GM12878 (cell line): Measurements from ENCODE around the gene SYT14. TPM values are rescaled to one million over a fixed set of nuclear protein-coding genes. Genes with fewer than 3 reads are reported as not detected.

Source experiments
- ATAC-seq: fragments of 200-7000 bp; cut with Tn5 transposase; 3 replicates; pipeline ENCODE4 v1.9.1; 2020; ENCODE audit warnings: mild to moderate bottlenecking, moderate library complexity
- BruUV-seq: library from RNA; stranded (reverse); fragments of 400-500 nt; replicated peaks from 2 replicates; lab custom pipeline; 2021; lab: Mats Ljungman, UMichigan
- CTCF ChIA-PET: fragments of 300-600 bp; sonication (Branson Sonifier 250); formaldehyde crosslinking; extraction: SDS; loops from one replicate; lab custom pipeline; 2021; ENCODE audit warnings: inconsistent platforms; lab: Yijun Ruan, JAX
- POLR2A ChIA-PET: fragments of 350-600 bp; formaldehyde crosslinking; extraction: SDS; loops from one replicate; lab custom pipeline; 2021; ENCODE audit warnings: inconsistent platforms; lab: Charles Lee
- RAD21 ChIA-PET: fragments of 300-600 bp; sonication (Branson Sonifier 250); formaldehyde crosslinking; loops from one replicate; lab custom pipeline; 2023; ENCODE audit warnings: antibody characterized with exemption; ENCODE audit not compliant: unreplicated experiment; lab: Charles Lee
- SMC1A ChIA-PET: fragments of 300-600 bp; sonication (Branson Sonifier 250); formaldehyde crosslinking; loops from one replicate; lab custom pipeline; 2023; ENCODE audit not compliant: unreplicated experiment, uncharacterized antibody; lab: Charles Lee
- DNase-seq: peaks from one replicate; pipeline ENCODE4 v3.0.0-alpha.2; 2011; ENCODE audit warnings: low read depth, low spot score
- FAIRE-seq: peaks from 3 replicates; lab custom pipeline; 2011; peaks lifted over from hg19 to GRCh38; lab: Jason Lieb, UNC
- H2AFZ ChIP-seq: 2 replicates; pipeline ENCODE4 v1.6.0; 2011; ENCODE audit warnings: low read depth, low read length, control low read depth; ENCODE audit not compliant: control insufficient read depth
- H3K27ac ChIP-seq: 2 replicates; pipeline ENCODE4 v1.5.1; 2011; ENCODE audit warnings: control low read depth; ENCODE audit not compliant: control insufficient read depth, insufficient read depth
- H3K27me3 ChIP-seq, 2 experiments: replicated peaks in 1 of 2; 2 replicates each; pipeline versions ENCODE4 v1.6.0 to v1.6.1; 2011; ENCODE audit warnings: low read length in 1 of 2; ENCODE audit not compliant: control insufficient read depth in 2 of 2, insufficient read depth in 2 of 2
- H3K36me3 ChIP-seq, 2 experiments: 2 replicates each; pipeline ENCODE4 v1.5.1; 2011; ENCODE audit warnings: low read length in 1 of 2; ENCODE audit not compliant: control insufficient read depth in 2 of 2, insufficient read depth in 2 of 2
- H3K4me1 ChIP-seq: 2 replicates; pipeline ENCODE4 v1.6.1; 2011; ENCODE audit warnings: mild to moderate bottlenecking, low read length, moderate library complexity, mixed read lengths; ENCODE audit not compliant: control insufficient read depth, insufficient read depth
- H3K4me2 ChIP-seq: 2 replicates; pipeline ENCODE4 v1.6.0; 2011; ENCODE audit warnings: control low read depth; ENCODE audit not compliant: control insufficient read depth, insufficient read depth
- H3K4me3 ChIP-seq: fragments of 200-600 bp; sonication (generic); 2 replicates; pipeline ENCODE4 v1.5.1; 2016
- H3K79me2 ChIP-seq: 2 replicates; pipeline ENCODE4 v1.6.0; 2011; ENCODE audit warnings: low read length; ENCODE audit not compliant: control insufficient read depth, insufficient read depth
- H3K9ac ChIP-seq: 2 replicates; pipeline ENCODE4 v1.8.0; 2011; ENCODE audit warnings: low read length, control low read depth, mixed read lengths; ENCODE audit not compliant: control insufficient read depth, insufficient read depth
- H3K9me3 ChIP-seq: replicated peaks from 3 replicates; pipeline ENCODE4 v1.5.1; 2011; ENCODE audit warnings: mild to moderate bottlenecking, low read length; ENCODE audit not compliant: control insufficient read depth, insufficient read depth
- H4K20me1 ChIP-seq: 2 replicates; pipeline ENCODE4 v1.6.0; 2011; ENCODE audit not compliant: control insufficient read depth, insufficient read depth
- BRCA1 ChIP-seq: IDR thresholded peaks from 2 replicates; pipeline ENCODE4 v1.6.1; 2011; ENCODE audit warnings: low read depth, low read length, improper control_type of control experiment
- ELK1 ChIP-seq: IDR thresholded peaks from 2 replicates; pipeline ENCODE4 v1.6.1; 2012; ENCODE audit warnings: low read depth, low read length, improper control_type of control experiment
- KDM1A ChIP-seq: fragments of 200-600 bp; sonication (generic); IDR thresholded peaks from 2 replicates; pipeline ENCODE4 v1.6.1; 2016; ENCODE audit warnings: borderline replicate concordance
- NBN ChIP-seq: fragments of 450-650 bp; IDR thresholded peaks from 2 replicates; pipeline ENCODE4 v1.6.1; 2016
- POLR2A ChIP-seq: IDR thresholded peaks from 2 replicates; pipeline ENCODE4 v1.6.1; 2011; ENCODE audit warnings: low read depth, mild to moderate bottlenecking, low read length
- POU2F2 ChIP-seq: IDR thresholded peaks from 3 replicates; pipeline ENCODE4 v1.6.1; 2011; ENCODE audit warnings: low read depth, mild to moderate bottlenecking, low read length, borderline replicate concordance
- SRF ChIP-seq, 2 experiments: IDR thresholded peaks; 2 replicates each; pipeline ENCODE4 v1.6.1; 2011; ENCODE audit warnings: low read depth in 2 of 2, low read length in 2 of 2, mild to moderate bottlenecking in 1 of 2, moderate library complexity in 1 of 2
- USF1 ChIP-seq: IDR thresholded peaks from 2 replicates; pipeline ENCODE4 v1.6.1; 2011; ENCODE audit warnings: borderline replicate concordance, low read depth, mild to moderate bottlenecking, moderate library complexity, mixed read lengths, low read length; ENCODE audit not compliant: insufficient read depth; ENCODE audit errors: extremely low read length
- WRNIP1 ChIP-seq: IDR thresholded peaks from 2 replicates; pipeline ENCODE4 v1.6.1; 2011; ENCODE audit warnings: low read depth, low read length, improper control_type of control experiment, borderline replicate concordance
- YBX1 ChIP-seq: fragments of 450-650 bp; IDR thresholded peaks from 2 replicates; pipeline ENCODE4 v1.6.1; 2016; ENCODE audit warnings: antibody characterized with exemption
- ZNF207 ChIP-seq: fragments of 450-650 bp; IDR thresholded peaks from 2 replicates; pipeline ENCODE4 v1.6.1; 2014; ENCODE audit warnings: antibody characterized with exemption, mild to moderate bottlenecking, borderline replicate concordance
- in situ Hi-C: fragments of 300-500 bp; cut with MboI; formaldehyde crosslinking; loops from 9 replicates; pipeline ENCODE4 v1.14.3; 2018; ENCODE audit warnings: mixed read lengths
- intact Hi-C: fragments of 100-400 bp; cut with micrococcal nuclease; formaldehyde crosslinking; loops from one replicate; pipeline ENCODE4 v1.14.2; 2022; ENCODE audit not compliant: unreplicated experiment
- polyA plus RNA-seq, 11 experiments: library from polyadenylated mRNA; depleted of rRNA in 4 of 11; unstranded in 6 of 11; stranded (reverse) in 5 of 11; fragments of >200 nt; fragmentation: Nextera tagmentation in 4 of 11; fragmentation: Illumina TruSeq in 1 of 11; extraction: Ambion mirVana in 4 of 11; extraction: Trizol in 1 of 11; gene quantifications; 1 replicate in 1 of 11; 2 replicates in 10 of 11; pipeline versions ENCODE4 v1.2.1 to v1.2.3, GENCODE V29; 2011 to 2016; ENCODE audit warnings: inconsistent platforms in 2 of 11, missing spikeins in 2 of 11, low read depth in 1 of 11
- total RNA-seq, 4 experiments: library from RNA; depleted of rRNA in 3 of 4; stranded (reverse); fragments of >200 nt in 3 of 4; fragmentation: Illumina TruSeq in 1 of 4; extraction: Trizol in 1 of 4; gene quantifications; 2 replicates each; pipeline versions ENCODE4 v1.2.1 to v1.2.3, GENCODE V29; 2013 to 2021

The SYT14 gene
- total and polyA plus RNA-seq, 10 of the 15 experiments (the other 5 are each of a cell fraction or from before 2014, with no cell fraction given): under 0.01 TPM; not detected in 9

- TF ChIP-seq YBX1: no peak
Observed at GRCh38 chr1:209920844-209921243, 17.2 kb upstream of the SYT14 start (continued).

- POLR2A ChIA-PET: no interaction called here
- no peak overlapping the region for H3K4me3 ChIP-seq
- H3K4me2 ChIP-seq: no peak overlapping the region
- H3K27ac ChIP-seq: no peak overlapping the region
- no peaks in the 10 kb centered on the region for H3K27me3 ChIP-seq
- no peaks in the 10 kb centered on the region for H3K4me1 ChIP-seq
- no peaks in the 10 kb centered on the region for H3K36me3 ChIP-seq
- TF ChIP-seq KDM1A (no peak), BRCA1 (no peak), ELK1 (no peak), POU2F2 (no peak), USF1 (no peak), ZNF207 (no peak), WRNIP1 (no peak), SRF (IDR thresholded peaks at IDR 0.05; ENCODE audit: low read depth in 2 of 2, low read length in 2 of 2) (no peak), NBN (no peak), POLR2A (no peak)
- TF ChIP-seq, all 136 proteins: peak for 0
- Histone ChIP-seq H3K79me2 (no peaks in the 10 kb centered on the region), H2AFZ (no peak overlapping the region), H3K9ac (no peak overlapping the region), H4K20me1 (no peaks in the 10 kb centered on the region), H3K9me3 (no peaks in the 10 kb centered on the region)
- intact Hi-C loops: no loop called here
- in situ Hi-C loops: no loop called here
- CTCF ChIA-PET: no interaction called here
- ATAC-seq: no peak
- FAIRE-seq: no peak
- no TSS peak for BruUV-seq
- RAD21 ChIA-PET: no interaction called here
- no peak for DNase-seq
- SMC1A ChIA-PET: no interaction called here
Observed at GRCh38 chr1:209924390-209924789, 13.6 kb upstream of the SYT14 start.
